SK-N-SH treated with all-trans-retinoic acid at 6 μM for 48 hours (cell line): ENCODE data around the gene FNDC7.

Experiments used
- ATAC-seq: fragments of 200-7000 bp; cut with Tn5 transposase; 3 replicates; pipeline ENCODE4 v1.9.1; 2020; ENCODE audit warnings: mild to moderate bottlenecking, moderate library complexity
- ARNTL ChIP-seq: fragments of 450-650 bp; formaldehyde crosslinking; IDR thresholded peaks from 2 replicates; pipeline ENCODE4 v1.5.0; 2020; ENCODE audit warnings: low read depth, mild to moderate bottlenecking, moderate library complexity, borderline replicate concordance
- BACH2 ChIP-seq: fragments of 250-450 bp; sonication (Bioruptor Pico); IDR thresholded peaks from 2 replicates; pipeline ENCODE4 v1.9.0; 2021; ENCODE audit warnings: mild to moderate bottlenecking, borderline replicate concordance
- CSRNP3 ChIP-seq: fragments of 250-450 bp; sonication (Bioruptor Pico); IDR thresholded peaks from 2 replicates; pipeline ENCODE4 v1.5.1; 2021; ENCODE audit warnings: mild to moderate bottlenecking, moderate library complexity
- ESRRG ChIP-seq: fragments of 250-450 bp; sonication (Bioruptor Pico); IDR thresholded peaks from 2 replicates; pipeline ENCODE4 v1.6.1; 2021; ENCODE audit warnings: mild to moderate bottlenecking
- GLIS3 ChIP-seq: fragments of 250-450 bp; sonication (Bioruptor Pico); IDR thresholded peaks from 2 replicates; pipeline ENCODE4 v1.5.0; 2020; ENCODE audit warnings: mild to moderate bottlenecking, moderate library complexity
- ISL1 ChIP-seq: fragments of 250-450 bp; sonication (Bioruptor Pico); IDR thresholded peaks from 2 replicates; pipeline ENCODE4 v2.1.2; 2022; ENCODE audit warnings: mild to moderate bottlenecking, moderate library complexity
- POU6F1 ChIP-seq: fragments of 250-450 bp; sonication (Bioruptor Pico); IDR thresholded peaks from 2 replicates; pipeline ENCODE4 v1.8.0; 2021; ENCODE audit warnings: low read depth, mild to moderate bottlenecking, moderate library complexity, borderline replicate concordance
- PPARA ChIP-seq: fragments of 250-450 bp; sonication (Bioruptor Pico); IDR thresholded peaks from 2 replicates; pipeline ENCODE4 v1.5.0; 2020; ENCODE audit warnings: mild to moderate bottlenecking, borderline replicate concordance
- SNAI2 ChIP-seq: fragments of 250-450 bp; sonication (Bioruptor Pico); IDR thresholded peaks from 2 replicates; pipeline ENCODE4 v1.5.0; 2020; ENCODE audit warnings: mild to moderate bottlenecking, moderate library complexity
- TCF4 ChIP-seq: fragments of 250-450 bp; sonication (Bioruptor Pico); IDR thresholded peaks from 2 replicates; pipeline ENCODE4 v1.8.0; 2021; ENCODE audit warnings: mild to moderate bottlenecking, moderate library complexity, borderline replicate concordance
- TOX ChIP-seq: fragments of 250-450 bp; sonication (Bioruptor Pico); IDR thresholded peaks from 2 replicates; pipeline ENCODE4 v1.8.0; 2021; ENCODE audit warnings: mild to moderate bottlenecking, moderate library complexity, borderline replicate concordance
- TSHZ2 ChIP-seq: fragments of 250-450 bp; sonication (Bioruptor Pico); IDR thresholded peaks from 2 replicates; pipeline ENCODE4 v1.5.0; 2020; ENCODE audit warnings: mild to moderate bottlenecking, moderate library complexity
- ZC3H10 ChIP-seq: fragments of 250-450 bp; sonication (Bioruptor Pico); IDR thresholded peaks from 2 replicates; pipeline ENCODE4 v1.5.1; 2021; ENCODE audit warnings: mild to moderate bottlenecking, moderate library complexity
- ZFP3 ChIP-seq: fragments of 250-450 bp; sonication (Bioruptor Pico); IDR thresholded peaks from 2 replicates; pipeline ENCODE4 v1.5.0; 2020; ENCODE audit warnings: mild to moderate bottlenecking, moderate library complexity
- ZFP30 ChIP-seq: fragments of 450-650 bp; formaldehyde crosslinking; IDR thresholded peaks from 2 replicates; pipeline ENCODE4 v1.5.0; 2022; ENCODE audit warnings: mild to moderate bottlenecking, moderate library complexity
- ZNF565 ChIP-seq: fragments of 450-650 bp; formaldehyde crosslinking; conservative IDR thresholded peaks from 2 replicates; pipeline ENCODE4 v1.5.0; 2020; ENCODE audit warnings: low read depth, mild to moderate bottlenecking, moderate library complexity
- ZNF70 ChIP-seq: fragments of 450-650 bp; formaldehyde crosslinking; IDR thresholded peaks from 2 replicates; pipeline ENCODE4 v1.5.0; 2020; ENCODE audit warnings: mild to moderate bottlenecking, moderate library complexity
- ZNF8 ChIP-seq: fragments of 450-650 bp; formaldehyde crosslinking; IDR thresholded peaks from 2 replicates; pipeline ENCODE4 v1.5.0; 2020; ENCODE audit warnings: mild to moderate bottlenecking, moderate library complexity

Gene FNDC7

GRCh38 chr1:108686614-108687313 is 25.9 kb upstream of the FNDC7 start:
- TF ChIP-seq TSHZ2 (peak; percentile 37), ZFP30 (CRISPR knock-in tag) (no peak), TCF4 (CRISPR knock-in tag) (peak; percentile 78), SNAI2 (CRISPR knock-in tag) (0 out of 2 replicates have a peak, but pooled peaks have one; percentile 46), ZNF565 (CRISPR knock-in tag) (no peak), ZC3H10 (CRISPR knock-in tag) (no peak), ARNTL (CRISPR knock-in tag) (no peak), ISL1 (peak; percentile 81), TOX (CRISPR knock-in tag) (no peak), PPARA (CRISPR knock-in tag) (no peak)
- ATAC-seq = peak; percentile 79

- ATAC-seq = peak; percentile 18
- TF ChIP-seq TSHZ2 = no peak
- no peak for TF ChIP-seq ZC3H10 (CRISPR knock-in tag)
- TF ChIP-seq ZNF565 (CRISPR knock-in tag) = no peak
- no peak for TF ChIP-seq ZNF8 (CRISPR knock-in tag)
Observed at GRCh38 chr1:108691128-108691941, 21.4 kb upstream of the FNDC7 start.

- TF ChIP-seq ZFP30 (CRISPR knock-in tag) = no peak
- TF ChIP-seq ESRRG (CRISPR knock-in tag) = no peak
- no peak for TF ChIP-seq PPARA (CRISPR knock-in tag)
- no peak for TF ChIP-seq BACH2 (CRISPR knock-in tag)
- TF ChIP-seq POU6F1 (CRISPR knock-in tag) = no peak
- no peak for TF ChIP-seq ZNF70 (CRISPR knock-in tag)
- TF ChIP-seq ZC3H10 (CRISPR knock-in tag) = no peak
- no peak for TF ChIP-seq CSRNP3 (CRISPR knock-in tag)
- TF ChIP-seq GLIS3 (CRISPR knock-in tag) = no peak
- no peak for TF ChIP-seq ZNF8 (CRISPR knock-in tag)
- no peak for TF ChIP-seq TSHZ2
- TF ChIP-seq ZFP3 (CRISPR knock-in tag) = no peak
- no peak for TF ChIP-seq ARNTL (CRISPR knock-in tag)
- ATAC-seq = peak; percentile 96
Observed at GRCh38 chr1:108691942-108692723, 20.6 kb upstream of the FNDC7 start, which contains the start of gene PRPF38B. TSS of gene PRPF38B (plus strand) at chr1:108692310. CDS start at chr1:108692592, 282 bp downstream.
